Kidney epithelial cell (primary cell): ENCODE measurements around the gene FAH. TPM values are rescaled to one million over a fixed set of nuclear protein-coding genes. Genes with fewer than 3 reads are reported as not detected.

Experiments used
- DNase-seq: peaks from one replicate; pipeline ENCODE4 v3.0.0-alpha.2; 2010; ENCODE audit warnings: low read depth
- H3K27me3 ChIP-seq: 2 replicates; pipeline ENCODE4 v1.6.0; 2011; ENCODE audit warnings: low read length; ENCODE audit not compliant: control insufficient read depth, insufficient read depth
- H3K36me3 ChIP-seq: 2 replicates; pipeline ENCODE4 v1.5.1; 2011; ENCODE audit warnings: low read length; ENCODE audit not compliant: control insufficient read depth, insufficient read depth
- H3K4me3 ChIP-seq: 2 replicates; pipeline ENCODE4 v1.5.1; 2011; ENCODE audit warnings: low read depth, mild to moderate bottlenecking, control low read depth, low read length
- total RNA-seq: library from RNA; depleted of rRNA; stranded (reverse); fragments of >200 nt; gene quantifications from 2 replicates; pipeline ENCODE4 v1.2.3, GENCODE V29; 2015
- TF ChIP-seq, protein P1 (sequence below): IDR thresholded peaks from 2 replicates; pipeline ENCODE4 v1.5.1; 2011; ENCODE audit warnings: mild to moderate bottlenecking, moderate library complexity, low read length, control low read depth, inconsistent platforms; ENCODE audit not compliant: insufficient read depth, poor library complexity, severe bottlenecking

The FAH gene
- total RNA-seq, 1 donor from 2014 or later: 21.1 TPM

DNA sequence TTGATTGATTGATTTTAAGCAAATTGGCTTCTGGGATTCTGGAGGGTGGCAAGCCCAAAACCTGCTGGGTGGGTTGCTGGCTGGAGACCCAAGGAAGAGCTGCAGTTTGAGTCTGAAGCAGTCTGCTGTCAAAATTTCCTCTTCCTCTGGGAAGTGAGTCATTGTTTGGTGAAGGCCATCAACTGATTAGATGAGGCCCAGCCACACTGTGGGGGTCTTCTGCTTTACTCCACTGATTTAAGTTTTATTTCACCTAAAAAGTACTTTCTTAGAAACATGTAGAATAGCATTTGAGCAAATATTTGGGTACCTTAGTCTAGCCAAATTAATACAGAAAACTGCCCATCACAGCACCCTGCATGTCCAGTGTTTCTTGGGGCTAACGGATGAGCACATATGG is 33.8 kb downstream of the FAH start:
- TF ChIP-seq, protein P1, sequence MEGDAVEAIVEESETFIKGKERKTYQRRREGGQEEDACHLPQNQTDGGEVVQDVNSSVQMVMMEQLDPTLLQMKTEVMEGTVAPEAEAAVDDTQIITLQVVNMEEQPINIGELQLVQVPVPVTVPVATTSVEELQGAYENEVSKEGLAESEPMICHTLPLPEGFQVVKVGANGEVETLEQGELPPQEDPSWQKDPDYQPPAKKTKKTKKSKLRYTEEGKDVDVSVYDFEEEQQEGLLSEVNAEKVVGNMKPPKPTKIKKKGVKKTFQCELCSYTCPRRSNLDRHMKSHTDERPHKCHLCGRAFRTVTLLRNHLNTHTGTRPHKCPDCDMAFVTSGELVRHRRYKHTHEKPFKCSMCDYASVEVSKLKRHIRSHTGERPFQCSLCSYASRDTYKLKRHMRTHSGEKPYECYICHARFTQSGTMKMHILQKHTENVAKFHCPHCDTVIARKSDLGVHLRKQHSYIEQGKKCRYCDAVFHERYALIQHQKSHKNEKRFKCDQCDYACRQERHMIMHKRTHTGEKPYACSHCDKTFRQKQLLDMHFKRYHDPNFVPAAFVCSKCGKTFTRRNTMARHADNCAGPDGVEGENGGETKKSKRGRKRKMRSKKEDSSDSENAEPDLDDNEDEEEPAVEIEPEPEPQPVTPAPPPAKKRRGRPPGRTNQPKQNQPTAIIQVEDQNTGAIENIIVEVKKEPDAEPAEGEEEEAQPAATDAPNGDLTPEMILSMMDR: no peak
- H3K36me3 ChIP-seq: peaks cover 2% of the 10 kb centered on the region
- no peak for DNase-seq
- H3K4me3 ChIP-seq: no peak overlapping the region
- H3K27me3 ChIP-seq: no peaks in the 10 kb centered on the region

DNA sequence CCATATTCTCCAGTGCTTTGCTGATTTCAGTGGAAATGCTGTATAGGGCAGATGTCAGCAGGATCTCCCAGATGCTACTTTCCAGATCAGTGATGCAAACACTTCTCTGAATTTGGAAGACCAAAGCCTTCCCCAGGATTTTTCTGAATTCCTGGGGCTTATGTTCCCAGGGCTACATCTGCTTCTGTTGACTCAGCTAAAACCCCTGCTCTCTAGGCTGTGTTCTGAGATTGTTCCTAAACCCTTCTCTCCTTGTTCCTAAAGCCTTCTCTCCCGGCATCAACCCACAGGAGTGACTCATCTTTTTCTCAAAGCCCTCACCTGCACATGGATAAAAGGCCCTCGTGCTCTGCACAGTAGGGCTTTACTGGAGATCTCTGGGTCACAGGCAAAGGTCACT is 35.5 kb downstream of the FAH start:
- TF ChIP-seq, protein P1: no peak
- Histone ChIP-seq H3K4me3 (no peak overlapping the region), H3K36me3 (peaks cover 2% of the 10 kb centered on the region), H3K27me3 (no peaks in the 10 kb centered on the region)
- no peak for DNase-seq

DNA sequence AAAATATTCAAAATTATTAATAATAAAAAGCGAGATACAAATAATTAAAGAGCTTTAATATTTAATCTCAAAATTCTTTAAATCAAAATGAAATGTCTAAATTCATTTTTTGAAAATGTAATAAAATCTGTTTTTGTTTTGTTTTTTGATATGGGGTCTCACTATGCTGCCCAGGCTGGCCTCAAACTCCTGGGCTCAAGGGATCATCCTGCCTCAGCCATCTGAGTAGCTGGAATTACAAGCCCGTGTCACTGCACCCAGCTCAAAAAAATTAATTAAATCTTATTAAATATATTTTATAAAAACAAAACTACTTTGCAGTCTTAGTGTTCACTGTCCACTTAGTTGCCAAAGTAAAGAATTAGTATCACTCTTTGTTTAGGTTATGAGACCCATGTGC is 38.4 kb downstream of the FAH start:
- H3K27me3 ChIP-seq: no peaks in the 10 kb centered on the region
- H3K4me3 ChIP-seq: no peak overlapping the region
- DNase-seq: no peak
- TF ChIP-seq, protein P1: no peak
- peaks cover 2% of the 10 kb centered on the region for H3K36me3 ChIP-seq

DNA sequence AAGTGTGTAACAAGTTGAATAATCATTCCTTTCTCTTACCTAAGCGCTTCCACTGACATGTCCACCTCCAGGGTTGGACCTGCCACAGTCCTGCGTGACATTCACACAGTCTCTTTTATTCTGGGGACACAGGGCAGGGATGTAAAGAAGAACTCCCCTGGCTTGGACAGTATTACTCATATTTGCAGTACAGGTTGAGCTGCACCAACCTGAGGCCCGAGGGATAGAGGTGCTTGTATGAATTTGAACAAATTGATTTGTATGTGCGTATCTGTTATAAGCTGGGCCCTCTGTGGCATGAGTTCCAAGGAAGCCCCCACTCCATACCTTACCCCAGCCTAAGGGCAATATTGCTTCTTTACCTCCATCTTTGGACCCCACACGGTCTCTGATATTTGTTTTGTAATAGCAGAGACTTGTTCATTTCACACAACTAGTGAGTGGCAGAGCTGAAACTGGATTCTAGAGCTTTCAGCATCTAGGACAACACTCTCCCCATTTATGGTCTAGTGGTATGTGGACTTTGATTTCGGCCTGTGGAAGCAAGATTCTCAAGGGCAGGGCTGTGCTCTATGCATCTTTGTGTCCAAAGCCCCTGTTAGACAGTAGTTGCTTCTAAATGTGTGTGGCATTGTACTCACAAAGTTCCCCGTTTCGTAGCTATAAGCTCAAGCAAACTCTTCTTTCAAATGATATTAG is 39.2 kb downstream of the FAH start:
- Histone ChIP-seq H3K4me3 (no peak overlapping the region), H3K36me3 (no peaks in the 10 kb centered on the region), H3K27me3 (no peaks in the 10 kb centered on the region)
- TF ChIP-seq, protein P1: no peak
- DNase-seq: no peak

DNA sequence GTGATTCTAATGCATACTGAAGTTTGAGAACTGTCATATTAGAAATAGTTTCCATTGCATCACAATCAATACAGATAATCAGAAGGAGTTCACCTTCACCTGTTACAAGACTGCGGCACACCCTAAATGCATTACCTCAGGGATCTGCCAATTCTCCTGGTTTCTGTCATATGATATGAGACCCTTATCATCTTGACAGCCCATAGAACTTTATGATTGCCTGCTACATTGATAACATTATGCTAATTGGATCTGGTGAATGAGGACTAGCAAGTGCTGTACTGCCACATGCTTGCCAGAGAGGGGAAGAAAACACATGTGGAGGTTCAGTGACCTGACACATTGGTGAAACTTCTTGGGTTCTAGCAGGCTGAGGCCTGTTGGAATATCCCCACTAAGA is 41.4 kb downstream of the FAH start:
- TF ChIP-seq, protein P1: no peak
- Histone ChIP-seq H3K36me3 (no peaks in the 10 kb centered on the region), H3K4me3 (no peak overlapping the region), H3K27me3 (no peaks in the 10 kb centered on the region)
- DNase-seq: no peak

DNA sequence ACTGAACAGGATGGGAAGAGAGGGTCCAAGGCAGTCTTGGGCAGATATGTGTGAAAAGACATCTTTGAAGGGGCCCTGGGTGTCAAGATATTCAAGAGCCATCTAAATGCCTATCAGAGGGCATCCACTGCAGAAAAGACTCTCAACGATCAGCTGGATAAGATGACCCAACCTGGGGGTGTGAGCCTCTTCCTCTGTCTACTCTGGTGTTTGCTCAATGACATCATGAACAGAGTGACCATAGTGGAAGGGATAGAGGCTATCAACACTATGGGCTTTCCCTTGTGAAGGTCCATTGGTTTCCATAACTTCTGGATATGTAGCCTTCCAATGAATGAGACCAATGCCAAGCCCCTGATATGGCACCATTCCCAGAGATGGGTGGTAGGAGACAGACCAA is 42.1 kb downstream of the FAH start:
- Histone ChIP-seq H3K36me3 (no peaks in the 10 kb centered on the region), H3K4me3 (no peak overlapping the region), H3K27me3 (peaks cover 2% of the 10 kb centered on the region)
- TF ChIP-seq, protein P1: no peak
- DNase-seq: no peak
